Measurements from ENCODE around the gene KRTAP10-4.
"Not testable (repeated sequence)": the region's sequence is repeated elsewhere in the genome, so short reads cannot be mapped to it uniquely, and the experiment has no call there.

The KRTAP10-4 gene

GRCh38 chr21:44601596-44602462 is 28.3 kb downstream of the KRTAP10-4 start:
- no peak for DNase-seq

- DNase-seq: no peak
Measured at GRCh38 chr21:44602463-44602850, 28.9 kb downstream of the KRTAP10-4 start.

GRCh38 chr21:44603109-44603875 is 29.8 kb downstream of the KRTAP10-4 start:
- no peak for DNase-seq

- no peak for DNase-seq
Measured at GRCh38 chr21:44603911-44604310, 30.4 kb downstream of the KRTAP10-4 start.

GRCh38 chr21:44606495-44606894 is 33.0 kb downstream of the KRTAP10-4 start:
- no peak for DNase-seq

- DNase-seq: no peak
Measured at GRCh38 chr21:44609193-44609592, 35.7 kb downstream of the KRTAP10-4 start.

- DNase-seq: not testable (repeated sequence)
Measured at GRCh38 chr21:44610157-44610843, 36.8 kb downstream of the KRTAP10-4 start.

- DNase-seq: no peak
Measured at GRCh38 chr21:44611551-44611950, 38.0 kb downstream of the KRTAP10-4 start.

GRCh38 chr21:44612029-44612486 is 38.5 kb downstream of the KRTAP10-4 start, which contains the start of gene KRTAP10-8:
KRTAP10-8 (plus strand) TSS chr21:44612079; CDS start chr21:44612101, 22 bp downstream.
- DNase-seq: no peak

GRCh38 chr21:44612669-44613229 is 39.2 kb downstream of the KRTAP10-4 start:
- DNase-seq: no peak

GRCh38 chr21:44613386-44614155 is 40.0 kb downstream of the KRTAP10-4 start:
- no peak for DNase-seq

- DNase-seq: no peak
Measured at GRCh38 chr21:44614161-44614631, 40.7 kb downstream of the KRTAP10-4 start.

- no peak for DNase-seq
Measured at GRCh38 chr21:44614961-44615391, 41.4 kb downstream of the KRTAP10-4 start.

- DNase-seq: no peak
Measured at GRCh38 chr21:44615466-44615865, 41.9 kb downstream of the KRTAP10-4 start.

GRCh38 chr21:44615911-44616590 is 42.5 kb downstream of the KRTAP10-4 start:
- no peak for DNase-seq

- DNase-seq: no peak
Measured at GRCh38 chr21:44616591-44616926, 43.0 kb downstream of the KRTAP10-4 start.

GRCh38 chr21:44617071-44617501 is 43.6 kb downstream of the KRTAP10-4 start:
- no peak for DNase-seq

- no peak for DNase-seq
Measured at GRCh38 chr21:44618504-44618903, 45.0 kb downstream of the KRTAP10-4 start.

- DNase-seq: no peak
Measured at GRCh38 chr21:44618909-44619308, 45.4 kb downstream of the KRTAP10-4 start.

- DNase-seq: no peak
Measured at GRCh38 chr21:44619886-44620285, 46.4 kb downstream of the KRTAP10-4 start.

GRCh38 chr21:44623575-44623974 is 50.0 kb downstream of the KRTAP10-4 start:
- no peak for DNase-seq

All from amniotic stem cell (primary cell).